T47D (cell line): ENCODE data around the gene CACNA2D2.

Experiments used
- DNase-seq, 2 experiments: peaks; one replicate each; pipeline versions ENCODE4 v3.0.0 to v3.0.0-alpha.2; 2011 to 2012; ENCODE audit warnings: low read depth in 1 of 2, low spot score in 1 of 2
- JUND ChIP-seq: IDR thresholded peaks from 2 replicates; pipeline ENCODE4 v1.6.1; 2012; ENCODE audit warnings: low read depth
- in situ Hi-C: cut with HindIII; loops from 2 replicates; pipeline ENCODE4 v1.10.0; 2016; ENCODE audit warnings: low sequenced_read_pairs, low pct_unique_long_range_greater_than_20kb

The CACNA2D2 gene

DNA sequence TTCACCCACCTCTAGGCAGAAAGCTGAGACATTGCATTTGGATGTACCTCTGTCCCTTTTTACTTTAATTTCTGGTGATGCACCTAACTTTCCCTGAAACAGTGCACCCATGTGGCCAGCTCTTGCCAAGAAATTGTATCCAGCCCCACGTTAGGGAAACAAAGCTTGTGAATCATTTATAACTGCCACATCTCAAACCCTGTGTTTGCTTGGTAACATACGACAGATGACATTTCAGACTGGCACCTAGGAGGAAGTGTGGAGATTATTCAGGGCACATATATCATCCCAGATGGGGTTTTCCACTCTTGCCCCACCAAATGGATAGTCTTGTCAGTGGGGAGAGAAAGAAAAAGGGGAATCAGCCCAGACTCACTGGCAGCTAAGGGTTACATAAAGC lies 150.7 kb downstream of the CACNA2D2 start:
- DNase-seq, result no peak
- in situ Hi-C loops, result no loop called here
- no peak for TF ChIP-seq JUND

DNA sequence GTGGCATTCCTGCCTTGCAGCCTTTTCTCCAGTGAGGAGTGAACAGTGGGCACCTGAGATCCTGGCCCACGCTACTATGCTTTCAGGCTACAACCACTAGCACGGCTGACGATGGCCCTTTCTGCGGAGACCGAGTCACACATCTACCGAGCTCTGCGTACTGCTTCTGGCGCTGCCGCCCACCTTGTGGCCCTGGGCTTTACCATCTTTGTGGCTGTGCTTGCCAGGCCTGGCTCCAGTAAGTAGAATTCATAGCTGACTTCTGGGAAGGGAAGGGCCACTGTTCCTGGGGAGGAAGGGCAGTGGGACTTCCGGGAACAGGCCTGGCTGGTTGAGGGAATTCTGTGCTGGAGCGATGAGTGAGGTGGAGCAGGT lies 152.1 kb downstream of the CACNA2D2 start:
- in situ Hi-C loops, result no loop called here
- DNase-seq, result no peak
- TF ChIP-seq JUND, result no peak

DNA sequence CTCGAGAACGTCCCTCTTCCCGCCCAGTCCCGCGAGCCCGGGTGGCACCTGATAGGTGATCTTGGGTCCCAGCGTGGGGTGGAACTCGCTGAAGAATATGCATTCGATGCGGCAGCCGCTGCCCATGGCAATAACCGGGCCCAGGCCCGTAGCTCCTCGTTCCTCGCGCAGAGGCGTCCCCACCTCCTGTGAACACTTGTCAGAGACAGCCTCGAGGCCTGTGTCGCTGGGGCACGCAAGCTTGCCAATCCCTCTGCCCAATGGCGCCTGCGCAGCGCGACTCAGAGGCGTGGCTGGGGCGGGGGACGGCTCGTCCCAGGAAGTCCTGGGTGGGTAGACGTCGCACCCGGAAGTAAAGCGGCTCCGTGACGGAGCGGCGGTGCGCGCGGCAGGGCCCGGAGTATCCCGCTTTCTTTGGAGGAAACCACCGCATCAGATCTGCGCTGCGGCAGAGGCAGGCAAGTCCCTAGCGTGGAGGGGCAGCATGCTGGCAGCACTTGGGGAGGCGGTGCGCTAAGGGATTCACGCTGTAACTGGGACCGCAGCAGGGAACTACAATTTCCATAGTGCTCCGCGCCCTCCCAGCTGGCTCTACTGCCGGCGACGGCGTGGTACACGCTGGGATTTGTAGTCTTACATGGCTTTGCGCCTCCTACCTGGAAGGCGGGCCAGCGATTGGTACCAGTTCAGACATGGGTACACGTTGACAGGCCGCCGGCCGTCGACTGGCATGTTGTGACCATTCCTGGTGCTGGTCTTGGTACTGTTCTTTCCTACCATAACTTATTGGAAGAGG lies 152.7 kb downstream of the CACNA2D2 start, which contains the start of the genes CYB561D2 and NPRL2:
Gene CYB561D2, plus strand, starts transcription at position 336 of the 796 bp plus-strand sequence. CDS start 572 bp downstream, outside the sequence.
Gene NPRL2, minus strand, starts transcription at position 249 of the 796 bp plus-strand sequence. Its CDS starts 123 bp downstream, at position 126.
- TF ChIP-seq JUND, result no peak
- DNase-seq, result peak; percentile 85 to 95
- in situ Hi-C loops, result no loop called here

DNA sequence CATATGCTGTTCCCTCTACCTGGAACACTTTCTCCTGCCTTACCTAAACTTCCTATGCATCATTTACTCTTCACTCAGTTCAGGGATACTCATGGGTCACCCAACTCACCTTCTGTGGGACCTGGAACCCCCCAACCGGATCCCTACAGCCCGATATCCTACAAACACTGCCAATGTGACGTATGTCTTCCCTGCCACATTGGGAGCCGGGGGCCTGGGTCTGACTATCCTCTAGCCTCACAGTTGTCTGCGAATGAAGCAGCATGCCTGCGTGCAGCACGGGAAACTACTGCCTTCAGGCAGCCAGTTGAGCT lies 153.3 kb downstream of the CACNA2D2 start:
- no peak for DNase-seq
- in situ Hi-C loops, result no loop called here
- no peak for TF ChIP-seq JUND

DNA sequence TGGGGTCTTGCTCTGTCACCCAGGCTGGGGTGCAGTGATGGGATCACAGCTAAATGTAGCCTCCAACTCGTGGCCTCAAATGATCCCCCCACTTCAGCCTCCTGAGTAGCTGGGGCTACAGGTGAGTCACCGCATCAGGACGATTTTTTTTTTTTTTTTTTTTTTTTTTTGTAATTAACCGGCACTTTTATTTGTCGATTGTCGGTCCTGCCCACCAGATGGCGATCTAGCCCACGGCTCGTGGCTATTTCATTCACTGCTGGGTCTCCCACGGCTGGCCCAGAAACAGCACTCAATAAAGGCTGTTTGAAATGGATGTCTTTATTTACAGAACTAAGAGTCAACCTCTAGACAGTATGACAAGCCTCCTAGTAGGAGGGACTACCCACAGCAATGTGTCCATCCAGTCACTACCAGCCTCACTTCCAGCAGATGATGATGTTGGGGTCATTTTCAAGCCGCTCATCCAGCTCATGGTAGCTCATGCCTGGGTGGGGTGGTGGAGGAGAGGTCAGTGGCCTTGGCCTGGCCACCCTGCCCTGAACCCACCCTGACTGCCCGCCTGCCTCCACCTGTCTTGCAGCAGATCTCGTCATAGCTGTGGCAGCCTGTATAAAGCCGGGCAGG lies 156.1 kb downstream of the CACNA2D2 start:
- in situ Hi-C loops, result no loop called here
- peak in 1 of 2 experiments; percentile 70 for DNase-seq
- no peak for TF ChIP-seq JUND

DNA sequence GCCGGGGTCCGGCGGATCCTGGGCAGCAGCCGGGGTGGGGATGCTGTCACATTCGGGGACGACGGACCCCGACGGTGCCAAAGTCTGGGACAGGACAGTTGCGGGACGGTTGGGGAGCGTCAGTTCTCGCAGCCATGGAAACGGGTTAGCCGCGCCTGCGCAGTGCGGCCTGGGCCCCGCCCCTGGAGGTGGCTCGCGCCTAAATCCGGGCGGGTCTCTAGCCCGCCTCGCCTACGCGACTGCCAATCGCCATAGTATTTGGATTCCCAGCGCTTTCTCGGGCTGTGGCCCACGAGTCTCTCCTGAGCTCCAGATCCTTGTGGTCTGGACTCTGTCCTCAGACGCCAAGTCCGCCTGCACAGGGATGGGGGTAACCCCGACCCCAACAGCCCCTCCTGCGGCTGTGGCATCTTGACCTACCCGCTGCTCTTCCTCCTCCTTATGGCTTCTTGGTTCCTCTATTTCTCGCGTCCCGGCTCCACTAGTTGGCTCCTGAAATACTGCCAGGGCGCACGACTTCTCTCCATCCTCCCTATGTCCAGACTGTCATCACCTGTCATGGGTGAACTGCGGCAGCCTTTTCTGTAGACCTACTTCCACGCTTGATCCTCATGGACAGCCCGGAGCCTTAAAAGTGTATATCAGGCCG lies 157.7 kb downstream of the CACNA2D2 start, which contains the start of gene ZMYND10:
Gene ZMYND10, minus strand, starts transcription at position 147 of the 649 bp plus-strand sequence. CDS start 153 bp downstream, outside the sequence.
- in situ Hi-C loops, result no loop called here
- DNase-seq, result peak; percentile 75 to 84

DNA sequence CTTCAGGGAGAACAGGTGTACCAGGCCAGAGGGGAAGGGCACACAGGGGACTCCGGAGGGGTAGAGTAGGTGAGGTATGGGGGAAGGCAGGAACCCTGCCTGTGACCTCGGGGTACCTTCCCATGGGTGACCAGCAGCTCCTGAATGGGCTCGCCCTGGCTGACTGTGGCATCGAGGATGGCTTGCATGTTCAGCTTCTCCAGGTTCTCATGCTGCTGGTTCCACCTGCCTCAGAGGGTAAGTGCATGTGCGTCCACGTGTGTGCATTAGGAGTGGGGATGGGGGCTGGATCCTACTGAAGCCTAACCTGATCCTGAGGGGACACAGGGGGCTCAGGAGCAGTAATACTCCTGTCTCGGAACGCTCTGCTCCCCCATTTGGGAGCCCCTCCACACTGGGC lies 158.4 kb downstream of the CACNA2D2 start:
- DNase-seq, result no peak
- in situ Hi-C loops, result no loop called here
- no peak for TF ChIP-seq JUND

More for the DNA sequence above, 157.7 kb downstream of the CACNA2D2 start, which contains the start of gene ZMYND10:
- TF ChIP-seq JUND, result no peak

DNA sequence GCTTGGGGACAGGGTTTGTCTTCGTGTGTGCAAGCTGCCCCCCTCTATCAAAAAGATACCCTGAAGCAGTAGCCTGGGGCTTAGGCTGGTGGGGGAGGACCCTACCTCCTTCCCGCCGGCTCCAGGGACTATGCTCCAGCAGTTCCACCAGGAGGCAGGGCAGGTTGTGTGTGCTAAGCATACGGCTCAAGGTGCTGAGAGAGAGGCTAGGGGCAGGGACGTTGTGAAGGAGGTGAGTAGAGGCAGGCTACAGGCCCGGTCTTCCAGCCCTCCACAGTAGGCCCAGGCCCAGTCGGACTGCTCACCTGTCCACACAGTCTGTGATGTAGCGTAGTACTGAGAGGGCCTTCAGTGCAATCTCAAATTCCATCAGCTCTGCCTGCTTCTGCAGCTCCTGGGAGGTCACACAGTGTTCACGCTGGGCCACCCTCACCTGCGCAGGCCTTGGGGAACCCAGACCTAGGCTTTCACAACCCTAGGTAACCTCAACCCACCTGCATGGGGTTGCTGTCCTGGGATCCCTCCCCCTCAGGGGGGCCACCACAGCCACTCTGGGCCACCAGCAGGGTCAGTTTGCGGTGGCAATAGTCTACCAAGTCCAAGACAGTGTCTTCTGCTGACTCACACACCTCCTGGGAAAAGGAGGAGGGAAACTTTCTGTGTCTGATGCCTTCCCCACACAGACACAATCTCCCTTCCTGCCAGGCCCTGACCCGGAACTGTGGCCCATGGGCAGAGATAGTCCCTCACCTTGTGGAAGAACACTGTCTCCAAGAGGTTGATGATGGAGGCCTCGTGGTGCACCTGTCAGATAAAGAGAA lies 160.4 kb downstream of the CACNA2D2 start:
- no peak for TF ChIP-seq JUND

DNA sequence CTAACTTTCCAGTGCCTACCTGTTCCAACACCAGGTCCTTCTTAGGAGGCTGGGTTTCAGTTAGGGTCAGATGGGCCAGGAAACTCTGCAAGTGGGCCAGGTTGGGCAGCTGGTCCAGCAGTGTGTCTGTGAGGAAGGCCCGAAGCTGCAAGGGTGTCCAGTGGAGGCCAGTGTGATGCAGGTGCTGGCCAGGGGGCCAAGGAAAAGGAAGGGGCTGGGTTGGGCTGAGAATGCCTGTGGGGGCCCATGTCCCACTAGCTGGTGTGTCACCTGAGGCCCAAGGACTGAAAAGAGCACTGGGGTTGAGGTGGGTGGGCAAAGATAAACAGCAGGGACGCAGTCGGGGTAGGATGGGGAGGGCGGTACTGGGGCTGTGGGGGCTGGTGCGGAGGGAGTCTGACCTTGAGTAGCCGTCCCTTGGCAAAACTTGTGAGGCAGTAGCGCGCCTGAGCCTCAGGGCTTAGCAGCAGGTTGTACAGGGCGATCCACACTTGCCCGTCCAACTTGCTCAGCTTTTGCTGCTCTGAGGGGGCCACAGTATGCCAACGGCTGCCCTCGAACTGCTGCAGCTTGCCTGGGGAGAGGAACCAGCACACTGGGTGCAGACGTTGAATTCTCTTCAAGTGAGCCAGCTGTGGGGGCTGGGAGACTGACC lies 161.3 kb downstream of the CACNA2D2 start:
- in situ Hi-C loops, result no loop called here
- no peak for DNase-seq
- no peak for TF ChIP-seq JUND

More for the DNA sequence above, 160.4 kb downstream of the CACNA2D2 start:
- in situ Hi-C loops, result no loop called here
- no peak for DNase-seq

DNA sequence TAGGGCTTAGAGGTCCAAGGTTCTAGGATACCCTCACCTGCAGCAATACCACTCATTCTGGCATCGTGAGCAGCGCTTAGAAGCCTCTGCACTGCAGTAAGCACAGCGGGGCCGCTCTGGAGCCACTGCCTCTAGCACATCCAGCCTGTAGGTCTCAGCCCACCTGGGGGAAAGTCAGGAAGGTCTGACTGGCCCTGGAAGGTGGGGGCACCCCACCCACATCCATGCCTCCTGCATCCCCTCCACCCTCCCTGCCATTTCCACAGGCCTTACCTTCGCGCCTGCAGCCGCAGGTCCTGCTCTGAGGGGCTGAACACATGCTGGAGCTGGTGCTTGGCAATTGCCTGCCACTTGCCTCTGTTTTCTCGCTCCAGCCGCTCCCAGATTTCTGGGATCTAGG lies 161.9 kb downstream of the CACNA2D2 start:
- DNase-seq, result no peak
- TF ChIP-seq JUND, result no peak
- in situ Hi-C loops, result no loop called here

DNA sequence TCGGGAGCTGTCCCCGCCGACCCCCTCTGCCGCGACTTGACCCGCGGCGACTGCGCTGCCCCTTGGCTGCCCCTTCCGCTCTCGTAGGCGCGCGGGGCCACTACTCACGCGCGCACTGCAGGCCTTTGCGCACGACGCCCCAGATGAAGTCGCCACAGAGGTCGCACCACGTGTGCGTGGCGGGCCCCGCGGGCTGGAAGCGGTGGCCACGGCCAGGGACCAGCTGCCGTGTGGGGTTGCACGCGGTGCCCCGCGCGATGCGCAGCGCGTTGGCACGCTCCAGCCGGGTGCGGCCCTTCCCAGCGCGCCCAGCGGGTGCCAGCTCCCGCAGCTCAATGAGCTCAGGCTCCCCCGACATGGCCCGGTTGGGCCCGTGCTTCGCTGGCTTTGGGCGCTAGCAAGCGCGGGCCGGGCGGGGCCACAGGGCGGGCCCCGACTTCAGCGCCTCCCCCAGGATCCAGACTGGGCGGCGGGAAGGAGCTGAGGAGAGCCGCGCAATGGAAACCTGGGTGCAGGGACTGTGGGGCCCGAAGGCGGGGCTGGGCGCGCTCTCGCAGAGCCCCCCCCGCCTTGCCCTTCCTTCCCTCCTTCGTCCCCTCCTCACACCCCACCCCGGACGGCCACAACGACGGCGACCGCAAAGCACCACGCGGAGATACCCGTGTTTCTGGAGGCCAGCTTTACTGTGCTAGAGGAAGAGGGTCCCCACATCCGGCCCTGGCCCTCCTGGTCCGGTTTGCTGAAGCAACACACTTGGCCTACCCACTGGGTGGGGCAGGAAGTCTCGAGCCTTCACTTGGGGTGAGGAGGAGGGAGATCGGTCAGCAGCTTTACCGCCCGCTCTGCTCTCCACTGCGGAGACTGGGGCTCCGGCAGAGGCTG lies 162.7 kb downstream of the CACNA2D2 start, which contains the start of gene RASSF1:
Gene RASSF1, minus strand, starts transcription at position 389 of the 882 bp plus-strand sequence. Its CDS starts 31 bp downstream, at position 358.
- in situ Hi-C loops, result no loop called here
- no peak for DNase-seq

More for the DNA sequence above, 162.7 kb downstream of the CACNA2D2 start, which contains the start of gene RASSF1:
- no peak for TF ChIP-seq JUND
